ENCODE results near the gene DHRS11. TPM values are rescaled to one million over a fixed set of nuclear protein-coding genes. Genes with fewer than 3 reads are reported as not detected.

DHRS11 gene
- total RNA-seq, 1 donor from 2014 or later, result 7.1 TPM

- Histone ChIP-seq H3K4me3 (ENCODE audit: insufficient read depth, low read depth, low read length) (no peak overlapping the region), H3K9me3 (ENCODE audit: insufficient read depth, low read depth, low read length) (no peaks in the 10 kb centered on the region), H3K27me3 (ENCODE audit: insufficient read depth, low read length) (no peaks in the 10 kb centered on the region), H3K4me2 (ENCODE audit: low read length) (no peak overlapping the region), H4K20me1 (ENCODE audit: insufficient read depth, low read length) (peaks cover 5% of the 10 kb centered on the region), H3K27ac (ENCODE audit: low read depth, low read length) (no peak overlapping the region), H3K4me1 (ENCODE audit: insufficient read depth, low read length) (peaks cover 9% of the 10 kb centered on the region), H3K9ac (ENCODE audit: low read length) (no peak overlapping the region), H2AFZ (ENCODE audit: low read depth, low read length) (no peak overlapping the region), H3K36me3 (ENCODE audit: insufficient read depth, low read length) (no peaks in the 10 kb centered on the region), H3K79me2 (ENCODE audit: insufficient read depth, low read length) (no peaks in the 10 kb centered on the region)
- no peaks in the 10 kb centered on the region for H3K9me3 Mint-ChIP-seq (ENCODE audit: unreplicated experiment)
- H3K4me1 Mint-ChIP-seq (ENCODE audit: low read depth, unreplicated experiment), result no peaks in the 10 kb centered on the region
- DNase-seq (ENCODE audit: low read depth) (no peak), FAIRE-seq (no peak)
- no peak overlapping the region for H3K4me3 Mint-ChIP-seq (ENCODE audit: unreplicated experiment)
- no peak overlapping the region for H3K27ac Mint-ChIP-seq (ENCODE audit: unreplicated experiment)
- peaks cover 3% of the 10 kb centered on the region for H3K36me3 Mint-ChIP-seq (ENCODE audit: low read depth, unreplicated experiment)
- peaks cover 9% of the 10 kb centered on the region for H3K27me3 Mint-ChIP-seq (ENCODE audit: low read depth, unreplicated experiment)
- TF ChIP-seq EZH2 (IDR thresholded peaks at IDR 0.05; ENCODE audit: insufficient read depth, low read length), result no peak
- no peak for TF ChIP-seq CTCF (IDR thresholded peaks at IDR 0.05; ENCODE audit: insufficient read depth, low read depth, low read length)
These were observed 22.4 kb downstream of the DHRS11 start for GRCh38 chr17:36614081-36614480.

- H3K27me3 Mint-ChIP-seq (ENCODE audit: low read depth, unreplicated experiment), result peaks cover 9% of the 10 kb centered on the region
- no peak overlapping the region for H3K9ac ChIP-seq (ENCODE audit: low read length)
- no peak overlapping the region for H3K4me2 ChIP-seq (ENCODE audit: low read length)
- no peaks in the 10 kb centered on the region for H4K20me1 ChIP-seq (ENCODE audit: insufficient read depth, low read length)
- H3K4me1 Mint-ChIP-seq (ENCODE audit: low read depth, unreplicated experiment), result no peaks in the 10 kb centered on the region
- H3K4me3 ChIP-seq (ENCODE audit: insufficient read depth, low read depth, low read length), result no peak overlapping the region
- H3K4me1 ChIP-seq (ENCODE audit: insufficient read depth, low read length), result peaks cover 6% of the 10 kb centered on the region
- no peaks in the 10 kb centered on the region for H3K79me2 ChIP-seq (ENCODE audit: insufficient read depth, low read length)
- FAIRE-seq, result no peak
- no peak overlapping the region for H3K27ac ChIP-seq (ENCODE audit: low read depth, low read length)
- TF ChIP-seq EZH2 (IDR thresholded peaks at IDR 0.05; ENCODE audit: insufficient read depth, low read length) (no peak), CTCF (IDR thresholded peaks at IDR 0.05; ENCODE audit: insufficient read depth, low read depth, low read length) (no peak)
- H2AFZ ChIP-seq (ENCODE audit: low read depth, low read length), result no peak overlapping the region
- H3K9me3 ChIP-seq (ENCODE audit: insufficient read depth, low read depth, low read length), result no peaks in the 10 kb centered on the region
- H3K4me3 Mint-ChIP-seq (ENCODE audit: unreplicated experiment), result no peak overlapping the region
- H3K36me3 Mint-ChIP-seq (ENCODE audit: low read depth, unreplicated experiment), result no peaks in the 10 kb centered on the region
- no peaks in the 10 kb centered on the region for H3K27me3 ChIP-seq (ENCODE audit: insufficient read depth, low read length)
- no peaks in the 10 kb centered on the region for H3K9me3 Mint-ChIP-seq (ENCODE audit: unreplicated experiment)
- H3K36me3 ChIP-seq (ENCODE audit: insufficient read depth, low read length), result no peaks in the 10 kb centered on the region
- H3K27ac Mint-ChIP-seq (ENCODE audit: unreplicated experiment), result no peak overlapping the region
- DNase-seq (ENCODE audit: low read depth), result no peak
These were observed 23.3 kb downstream of the DHRS11 start for GRCh38 chr17:36614933-36615332.

GRCh38 chr17:36616061-36617029 lies 24.7 kb downstream of the DHRS11 start:
- Histone ChIP-seq H3K27ac (ENCODE audit: low read depth, low read length) (no peak overlapping the region), H3K36me3 (ENCODE audit: insufficient read depth, low read length) (no peaks in the 10 kb centered on the region), H3K4me2 (ENCODE audit: low read length) (no peak overlapping the region), H3K79me2 (ENCODE audit: insufficient read depth, low read length) (no peaks in the 10 kb centered on the region), H4K20me1 (ENCODE audit: insufficient read depth, low read length) (peaks cover 5% of the 10 kb centered on the region), H3K9ac (ENCODE audit: low read length) (no peak overlapping the region), H2AFZ (ENCODE audit: low read depth, low read length) (no peak overlapping the region), H3K9me3 (ENCODE audit: insufficient read depth, low read depth, low read length) (no peaks in the 10 kb centered on the region), H3K4me1 (ENCODE audit: insufficient read depth, low read length) (peaks cover 6% of the 10 kb centered on the region), H3K27me3 (ENCODE audit: insufficient read depth, low read length) (no peaks in the 10 kb centered on the region), H3K4me3 (ENCODE audit: insufficient read depth, low read depth, low read length) (no peak overlapping the region)
- H3K27me3 Mint-ChIP-seq (ENCODE audit: low read depth, unreplicated experiment), result peaks cover 16% of the 10 kb centered on the region
- peaks cover 1% of the 10 kb centered on the region for H3K36me3 Mint-ChIP-seq (ENCODE audit: low read depth, unreplicated experiment)
- TF ChIP-seq EZH2 (IDR thresholded peaks at IDR 0.05; ENCODE audit: insufficient read depth, low read length), result no peak
- no peak for TF ChIP-seq CTCF (IDR thresholded peaks at IDR 0.05; ENCODE audit: insufficient read depth, low read depth, low read length)
- H3K4me3 Mint-ChIP-seq (ENCODE audit: unreplicated experiment), result no peak overlapping the region
- FAIRE-seq (no peak), DNase-seq (ENCODE audit: low read depth) (no peak)
- no peaks in the 10 kb centered on the region for H3K9me3 Mint-ChIP-seq (ENCODE audit: unreplicated experiment)
- no peaks in the 10 kb centered on the region for H3K4me1 Mint-ChIP-seq (ENCODE audit: low read depth, unreplicated experiment)
- H3K27ac Mint-ChIP-seq (ENCODE audit: unreplicated experiment), result no peak overlapping the region

Data from astrocyte (in vitro differentiated cells and primary cell).